Peyer's patch (tissue), 4 donors: ENCODE results near the gene CNTNAP5. TPM values are rescaled to one million over a fixed set of nuclear protein-coding genes. Genes with fewer than 3 reads are reported as not detected.

Source experiments
- DNase-seq, 3 donors: peaks; one replicate each; pipeline ENCODE4 v3.0.0-alpha.2; 2017 to 2019
- H3K27ac ChIP-seq, 4 donors: fragments of 200-600 bp; sonication (generic); one replicate each; pipeline ENCODE4 v1.5.1; 2016 to 2019
- H3K27me3 ChIP-seq, 2 donors: fragments of 200-600 bp; sonication (generic); one replicate each; pipeline ENCODE4 v1.5.1; 2019
- H3K36me3 ChIP-seq, 3 donors: fragments of 200-600 bp; sonication (generic); one replicate each; pipeline ENCODE4 v1.5.1; 2016 to 2019
- H3K4me1 ChIP-seq, 4 donors: fragments of 200-600 bp; sonication (generic); one replicate each; pipeline ENCODE4 v1.5.1; 2016 to 2019
- H3K4me3 ChIP-seq, 4 donors: fragments of 200-600 bp; sonication (generic); 1 replicate in 3 of 4; 2 replicates in 1 of 4; pipeline ENCODE4 v1.5.1; 2016 to 2019; ENCODE audit warnings: mild to moderate bottlenecking in 1 of 4
- H3K9me3 ChIP-seq, 4 donors: fragments of 200-600 bp; sonication (generic); one replicate each; pipeline ENCODE4 v1.5.1; 2016 to 2019; ENCODE audit warnings: mild to moderate bottlenecking in 1 of 4
- POLR2A ChIP-seq, 2 donors: fragments of 450-650 bp; IDR thresholded peaks; one replicate each; pipeline ENCODE4 v1.5.1; 2017; ENCODE audit warnings: antibody characterized with exemption in 2 of 2, mild to moderate bottlenecking in 2 of 2, moderate library complexity in 2 of 2
- total RNA-seq, 4 donors: library from RNA; depleted of rRNA; stranded (reverse); fragments of >200 nt; gene quantifications; one replicate each; pipeline ENCODE4 v1.1.0, GENCODE V29; 2016
- TF ChIP-seq, protein P1 (sequence below), 6 experiments: fragments of 450-650 bp in 4 of 6; fragments of 200-600 bp in 2 of 6; sonication (generic) in 1 of 6; IDR thresholded peaks; one replicate each; pipeline ENCODE4 v1.5.1; 2017 to 2019; ENCODE audit warnings: antibody characterized with exemption in 6 of 6, mild to moderate bottlenecking in 3 of 6, moderate library complexity in 1 of 6

Gene CNTNAP5
- total RNA-seq, 4 donors from 2014 or later = not detected

DNA sequence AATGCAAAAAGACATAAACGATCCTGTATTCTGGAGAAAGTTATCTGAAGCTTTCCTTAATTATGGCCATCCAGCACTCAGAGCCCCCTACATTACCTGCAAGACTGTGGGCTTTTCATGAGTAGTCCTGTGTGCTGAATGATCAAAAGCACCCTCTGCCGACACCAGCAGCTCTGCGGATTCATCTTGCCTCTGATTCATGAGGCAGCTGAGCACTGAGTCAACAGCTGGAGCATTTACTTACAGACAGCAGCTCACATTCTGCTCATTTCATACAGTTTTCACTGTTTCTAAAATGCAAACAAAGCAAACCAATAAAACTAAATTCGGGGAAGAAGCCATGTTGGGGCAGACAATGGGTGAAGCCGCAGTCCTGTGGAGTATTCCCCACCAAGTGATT is 886.5 kb downstream of the CNTNAP5 start:
- H3K4me1 ChIP-seq = no peaks in the 10 kb centered on the region
- H3K27me3 ChIP-seq = no peaks in the 10 kb centered on the region
- no peak overlapping the region for H3K27ac ChIP-seq
- H3K4me3 ChIP-seq = no peak overlapping the region
- no peak for TF ChIP-seq POLR2A (IDR thresholded peaks at IDR 0.05)
- no peak for DNase-seq
- H3K36me3 ChIP-seq = no peaks in the 10 kb centered on the region
- no peaks in the 10 kb centered on the region for H3K9me3 ChIP-seq

DNA sequence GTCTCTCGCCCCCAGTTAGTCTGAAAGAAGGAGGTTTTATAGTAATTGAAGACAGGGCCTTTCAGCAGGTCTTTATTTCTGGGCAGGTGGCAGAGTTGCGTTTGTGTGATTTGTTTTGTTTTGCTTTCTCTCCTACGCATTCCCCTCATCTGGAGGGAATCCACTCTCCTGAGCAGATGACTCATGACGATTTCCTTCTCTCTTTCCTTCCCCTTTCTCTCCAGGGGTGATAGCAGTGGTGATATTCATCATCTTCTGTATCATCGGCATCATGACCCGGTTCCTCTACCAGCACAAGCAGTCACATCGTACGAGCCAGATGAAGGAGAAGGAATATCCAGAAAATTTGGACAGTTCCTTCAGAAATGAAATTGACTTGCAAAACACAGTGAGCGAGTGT is 888.8 kb downstream of the CNTNAP5 start:
- Histone ChIP-seq H3K36me3 (no peaks in the 10 kb centered on the region), H3K4me1 (no peaks in the 10 kb centered on the region), H3K27ac (no peak overlapping the region), H3K27me3 (no peaks in the 10 kb centered on the region), H3K9me3 (no peaks in the 10 kb centered on the region), H3K4me3 (no peak overlapping the region)
- no peak for DNase-seq
- TF ChIP-seq, protein P1, sequence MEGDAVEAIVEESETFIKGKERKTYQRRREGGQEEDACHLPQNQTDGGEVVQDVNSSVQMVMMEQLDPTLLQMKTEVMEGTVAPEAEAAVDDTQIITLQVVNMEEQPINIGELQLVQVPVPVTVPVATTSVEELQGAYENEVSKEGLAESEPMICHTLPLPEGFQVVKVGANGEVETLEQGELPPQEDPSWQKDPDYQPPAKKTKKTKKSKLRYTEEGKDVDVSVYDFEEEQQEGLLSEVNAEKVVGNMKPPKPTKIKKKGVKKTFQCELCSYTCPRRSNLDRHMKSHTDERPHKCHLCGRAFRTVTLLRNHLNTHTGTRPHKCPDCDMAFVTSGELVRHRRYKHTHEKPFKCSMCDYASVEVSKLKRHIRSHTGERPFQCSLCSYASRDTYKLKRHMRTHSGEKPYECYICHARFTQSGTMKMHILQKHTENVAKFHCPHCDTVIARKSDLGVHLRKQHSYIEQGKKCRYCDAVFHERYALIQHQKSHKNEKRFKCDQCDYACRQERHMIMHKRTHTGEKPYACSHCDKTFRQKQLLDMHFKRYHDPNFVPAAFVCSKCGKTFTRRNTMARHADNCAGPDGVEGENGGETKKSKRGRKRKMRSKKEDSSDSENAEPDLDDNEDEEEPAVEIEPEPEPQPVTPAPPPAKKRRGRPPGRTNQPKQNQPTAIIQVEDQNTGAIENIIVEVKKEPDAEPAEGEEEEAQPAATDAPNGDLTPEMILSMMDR (IDR thresholded peaks at IDR 0.05) = no peak
- TF ChIP-seq POLR2A (IDR thresholded peaks at IDR 0.05) = no peak

DNA sequence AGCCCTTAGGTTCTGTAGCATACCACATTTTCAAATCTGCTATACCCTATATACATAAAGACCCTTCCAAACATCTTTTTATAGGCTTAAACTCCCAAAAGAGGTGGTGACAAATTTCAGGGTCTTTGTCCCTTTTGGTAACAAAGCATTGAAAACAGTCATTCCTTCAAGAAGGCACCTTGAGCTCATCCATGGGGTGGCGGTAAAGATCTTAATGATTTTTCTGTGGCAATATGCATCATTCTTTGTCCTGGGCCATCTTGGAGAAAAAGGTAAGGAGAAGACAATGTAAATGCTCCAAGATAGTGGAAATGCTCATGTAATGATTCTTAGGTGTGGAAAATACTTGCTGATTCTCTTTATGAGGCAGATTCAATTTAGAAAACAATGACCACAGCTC is 890.5 kb downstream of the CNTNAP5 start:
- Histone ChIP-seq H3K27me3 (no peaks in the 10 kb centered on the region), H3K4me1 (no peaks in the 10 kb centered on the region), H3K9me3 (no peaks in the 10 kb centered on the region), H3K27ac (no peak overlapping the region), H3K36me3 (no peaks in the 10 kb centered on the region), H3K4me3 (no peak overlapping the region)
- DNase-seq = no peak
- TF ChIP-seq POLR2A (IDR thresholded peaks at IDR 0.05) = no peak
- TF ChIP-seq, protein P1 (IDR thresholded peaks at IDR 0.05) = no peak

DNA sequence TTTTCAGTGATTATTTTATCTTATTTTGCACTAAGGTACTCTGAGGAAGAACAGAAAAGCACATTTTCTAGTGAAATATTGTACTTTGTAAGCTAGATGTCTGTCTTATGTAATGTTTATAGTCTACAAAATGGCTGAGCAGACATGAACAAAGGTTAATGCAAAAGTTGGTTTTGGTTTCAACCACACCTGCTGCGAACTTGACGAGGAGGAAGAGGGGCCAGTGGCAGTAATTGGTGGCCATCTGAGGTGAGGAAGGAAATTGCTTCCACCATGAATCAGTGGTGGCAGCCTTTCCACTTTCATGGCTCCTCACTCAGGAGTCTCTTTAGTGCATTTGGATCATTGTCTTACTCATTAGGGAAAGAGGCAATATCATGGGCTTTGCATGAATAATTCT is 894.2 kb downstream of the CNTNAP5 start:
- no peak for DNase-seq
- Histone ChIP-seq H3K4me1 (no peaks in the 10 kb centered on the region), H3K27ac (no peak overlapping the region), H3K27me3 (no peaks in the 10 kb centered on the region), H3K4me3 (no peak overlapping the region), H3K36me3 (no peaks in the 10 kb centered on the region), H3K9me3 (no peaks in the 10 kb centered on the region)
- TF ChIP-seq, protein P1 (IDR thresholded peaks at IDR 0.05) = no peak
- no peak for TF ChIP-seq POLR2A (IDR thresholded peaks at IDR 0.05)

DNA sequence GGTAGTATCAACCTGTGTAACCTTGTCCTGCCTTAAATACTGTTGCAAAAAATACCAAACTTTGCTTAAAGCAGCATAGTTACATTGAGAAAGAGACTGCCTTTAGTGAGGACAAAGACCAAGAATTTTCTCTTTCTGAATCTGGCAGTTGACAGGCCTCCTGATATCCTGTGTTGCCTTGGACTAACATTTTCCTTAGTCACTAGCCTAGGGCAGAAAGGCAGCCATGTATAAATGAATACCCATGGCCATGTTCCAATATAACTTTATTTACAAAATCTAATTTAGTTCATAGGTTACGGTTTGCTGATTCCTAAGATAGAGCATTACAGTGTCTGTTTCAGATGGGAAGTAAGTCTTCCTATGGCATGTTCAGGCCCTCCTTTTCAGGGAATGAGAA is 895.4 kb downstream of the CNTNAP5 start:
- TF ChIP-seq, protein P1 (IDR thresholded peaks at IDR 0.05) = no peak
- TF ChIP-seq POLR2A (IDR thresholded peaks at IDR 0.05) = no peak
- Histone ChIP-seq H3K36me3 (no peaks in the 10 kb centered on the region), H3K4me1 (no peaks in the 10 kb centered on the region), H3K27me3 (no peaks in the 10 kb centered on the region), H3K4me3 (no peak overlapping the region), H3K27ac (no peak overlapping the region), H3K9me3 (no peaks in the 10 kb centered on the region)
- no peak for DNase-seq

DNA sequence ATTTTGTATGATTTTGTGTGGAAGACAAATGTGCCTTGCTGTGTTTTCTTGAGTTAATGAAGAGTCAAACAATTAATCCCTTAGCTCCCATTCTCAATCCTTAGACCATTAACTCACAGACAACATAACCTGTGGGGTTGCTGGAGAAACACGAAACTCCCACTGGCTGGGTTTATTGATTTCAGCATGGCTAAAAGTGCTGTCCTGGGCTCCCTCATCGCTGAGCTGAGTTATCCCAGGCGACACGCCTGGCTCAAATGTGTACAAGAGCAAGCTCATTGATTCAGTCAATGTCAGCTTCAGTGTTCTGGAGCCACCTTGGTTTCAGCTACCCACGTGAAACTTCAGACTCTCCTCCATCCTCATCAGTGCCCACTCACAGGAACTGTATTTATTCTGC is 896.1 kb downstream of the CNTNAP5 start:
- Histone ChIP-seq H3K4me1 (no peaks in the 10 kb centered on the region), H3K4me3 (no peak overlapping the region), H3K9me3 (no peaks in the 10 kb centered on the region), H3K36me3 (no peaks in the 10 kb centered on the region), H3K27me3 (no peaks in the 10 kb centered on the region), H3K27ac (no peak overlapping the region)
- no peak for TF ChIP-seq POLR2A (IDR thresholded peaks at IDR 0.05)
- TF ChIP-seq, protein P1 (IDR thresholded peaks at IDR 0.05) = no peak
- DNase-seq = no peak
